CD4-positive, alpha-beta T cell treated with Interferon gamma for 1 hour (primary cell): ENCODE results near the gene APOA4.
"Not testable (repeated sequence)": the region's sequence is repeated elsewhere in the genome, so short reads cannot be mapped to it uniquely, and the experiment has no call there.

Experiments used
- DNase-seq: peaks from one replicate; pipeline ENCODE4 v3.0.0-alpha.2; 2020

Gene APOA4

DNA sequence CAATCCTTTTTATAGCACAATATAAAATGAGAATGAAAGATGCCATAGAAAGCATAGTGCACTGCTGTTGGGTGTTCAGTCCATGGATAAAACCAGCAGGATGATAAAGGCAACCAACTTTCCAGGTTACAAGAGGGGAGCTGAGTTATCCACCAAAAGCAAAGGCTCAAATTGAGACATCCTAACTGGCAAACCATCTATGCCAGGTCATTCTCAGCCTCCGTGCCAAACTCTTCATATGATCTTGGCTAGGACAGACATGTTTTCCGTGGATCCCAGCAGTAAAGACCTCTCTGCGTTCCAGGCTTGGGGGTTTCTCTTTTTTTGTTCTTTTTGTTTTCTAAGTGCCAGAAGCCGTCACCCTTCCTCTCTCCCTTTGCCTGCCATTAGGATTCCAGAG is 21.6 kb upstream of the APOA4 start:
- DNase-seq = no peak

DNA sequence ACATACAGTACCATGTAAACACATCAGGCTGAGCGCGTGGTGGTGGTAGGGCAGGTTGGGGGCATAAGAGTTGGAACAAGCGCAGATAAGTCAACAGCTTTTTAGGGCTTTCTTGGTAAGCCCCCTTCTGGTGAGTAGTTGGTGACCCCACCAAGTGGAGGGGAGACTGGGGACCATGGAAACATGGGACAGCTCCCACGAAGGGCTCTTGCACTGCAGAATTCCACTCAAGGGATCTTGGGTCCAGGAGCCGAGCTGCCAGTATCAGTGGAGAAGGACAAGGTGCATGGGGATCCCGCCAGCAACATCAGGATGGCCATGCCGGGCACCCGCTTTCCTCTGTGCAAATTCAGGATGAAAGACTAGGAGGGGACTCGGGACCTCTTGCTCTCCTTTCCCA is 20.6 kb upstream of the APOA4 start:
- no peak for DNase-seq

DNA sequence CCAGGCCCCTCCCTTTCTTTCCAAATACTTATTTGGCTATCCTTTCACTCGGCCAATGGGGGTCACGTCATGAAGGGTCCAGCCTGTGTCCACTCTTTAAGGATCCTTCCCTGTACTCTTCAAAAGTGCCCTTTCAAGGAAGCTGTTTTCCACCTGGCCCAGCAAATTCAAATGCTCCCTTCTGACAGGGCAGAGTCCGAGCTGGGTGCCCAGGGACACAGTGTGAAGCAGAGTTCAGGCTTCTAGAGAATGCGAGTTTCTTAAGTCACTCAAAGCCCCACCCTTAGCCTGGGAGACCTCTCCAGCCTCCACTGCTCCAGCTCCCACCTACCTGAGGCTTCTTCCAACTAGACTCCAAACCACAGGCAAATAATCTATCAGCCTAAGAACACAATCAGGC is 19.8 kb upstream of the APOA4 start:
- no peak for DNase-seq

DNA sequence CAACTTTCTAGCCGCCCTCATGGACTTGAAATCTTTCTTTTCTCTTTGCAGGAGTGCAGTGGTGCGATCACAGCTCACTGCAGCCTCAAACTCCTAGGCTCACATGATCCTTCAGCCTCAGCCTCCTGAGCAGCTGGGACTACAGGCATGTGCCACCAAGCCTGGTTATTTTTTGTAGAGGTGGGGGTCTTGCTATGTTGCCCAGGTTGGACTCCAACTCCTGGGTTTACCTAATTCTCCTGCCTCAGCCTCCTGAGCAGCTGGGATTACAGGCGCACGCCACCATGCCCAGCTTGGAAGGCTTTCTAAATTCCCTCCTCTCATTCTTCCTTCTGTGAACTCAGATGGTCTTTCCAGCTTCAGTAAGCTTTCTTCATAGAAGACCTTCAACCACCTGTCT is 19.0 kb upstream of the APOA4 start:
- no peak for DNase-seq

DNA sequence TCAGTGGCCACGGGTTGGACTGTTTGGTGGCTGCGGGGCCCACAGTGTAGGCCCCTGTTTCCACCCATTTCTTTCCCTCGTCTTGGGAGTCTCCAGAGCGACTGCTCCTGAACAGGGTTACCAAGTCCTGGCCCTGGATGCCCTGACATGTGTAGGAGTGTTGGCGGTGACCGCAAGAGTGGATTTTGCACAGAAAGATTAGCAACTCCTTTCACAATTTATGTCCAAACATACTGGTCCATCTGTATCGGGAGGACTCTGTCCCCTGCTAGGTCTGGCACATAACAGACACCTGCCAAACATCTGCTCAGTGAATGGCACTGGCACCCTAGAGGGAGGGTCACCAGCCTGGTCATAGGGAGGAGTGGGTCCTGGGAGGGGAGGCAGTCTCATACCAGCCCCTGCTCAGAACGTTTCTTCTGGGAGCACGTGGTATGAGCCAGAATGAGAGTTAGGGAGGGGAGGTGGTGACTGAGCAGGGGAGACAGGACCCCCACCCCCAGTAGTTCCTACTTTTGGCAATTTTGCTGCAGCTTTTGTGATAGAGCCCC is 17.7 kb upstream of the APOA4 start:
- no peak for DNase-seq

DNA sequence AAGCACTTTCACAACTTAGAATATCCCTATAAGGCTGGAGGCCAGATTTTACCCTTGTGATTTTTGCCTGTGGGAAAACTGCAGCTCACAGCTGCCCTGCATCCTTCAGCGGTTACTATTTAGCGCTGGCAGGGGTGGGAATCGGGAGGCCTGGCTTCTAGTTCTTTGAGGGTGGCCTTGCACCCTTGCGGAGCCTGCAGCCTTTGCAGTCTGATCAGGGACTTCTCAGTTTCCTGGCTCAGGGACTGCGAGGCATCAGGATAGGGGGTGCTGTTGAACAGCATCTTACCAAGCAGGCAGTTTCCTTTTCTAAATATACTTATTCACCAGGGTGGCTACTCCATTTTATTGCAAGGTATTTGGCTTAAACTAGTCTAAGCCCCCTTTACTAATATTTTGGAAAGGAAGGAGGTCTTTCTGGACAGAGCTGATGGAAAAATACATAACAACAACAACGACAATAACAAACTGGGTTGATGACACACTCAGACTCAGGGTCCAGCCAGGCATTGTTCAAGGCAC is 17.2 kb upstream of the APOA4 start:
- DNase-seq = no peak

DNA sequence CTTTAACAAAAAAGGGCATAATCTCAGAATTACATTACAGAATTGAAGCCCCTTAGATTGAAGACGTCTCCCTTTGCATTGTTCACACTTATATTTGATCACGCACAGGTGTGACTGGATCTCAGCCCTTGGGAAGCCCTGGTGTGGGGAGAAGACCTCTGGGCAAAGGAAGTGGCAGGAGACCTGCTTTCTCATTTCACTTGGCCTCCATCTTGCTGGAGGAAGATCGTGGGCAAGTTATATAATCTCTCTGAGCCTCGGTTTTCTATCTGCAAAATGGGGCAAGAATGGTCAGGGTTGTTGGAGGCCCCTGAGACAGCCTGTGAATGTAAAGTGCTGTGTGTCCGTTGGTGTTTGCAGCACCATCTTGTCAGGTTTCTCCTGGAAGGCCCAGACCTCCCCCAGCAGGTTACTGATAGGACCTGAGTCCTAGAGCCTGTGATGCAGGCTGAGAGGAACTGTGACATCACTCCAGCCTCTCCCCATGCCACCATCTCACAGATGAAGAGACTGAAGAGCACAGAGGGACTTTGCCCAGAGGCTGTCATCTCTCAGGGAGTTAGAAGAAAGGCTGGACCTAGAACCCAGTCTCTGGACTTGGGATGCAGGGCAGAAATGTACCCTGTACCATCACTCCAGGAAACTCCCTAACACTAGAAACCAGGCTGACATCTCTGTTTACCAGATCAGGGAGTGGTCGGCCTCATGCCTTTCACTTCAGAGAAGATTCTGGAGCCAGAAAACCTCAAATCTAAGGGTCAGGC is 15.4 kb upstream of the APOA4 start:
- no peak for DNase-seq

DNA sequence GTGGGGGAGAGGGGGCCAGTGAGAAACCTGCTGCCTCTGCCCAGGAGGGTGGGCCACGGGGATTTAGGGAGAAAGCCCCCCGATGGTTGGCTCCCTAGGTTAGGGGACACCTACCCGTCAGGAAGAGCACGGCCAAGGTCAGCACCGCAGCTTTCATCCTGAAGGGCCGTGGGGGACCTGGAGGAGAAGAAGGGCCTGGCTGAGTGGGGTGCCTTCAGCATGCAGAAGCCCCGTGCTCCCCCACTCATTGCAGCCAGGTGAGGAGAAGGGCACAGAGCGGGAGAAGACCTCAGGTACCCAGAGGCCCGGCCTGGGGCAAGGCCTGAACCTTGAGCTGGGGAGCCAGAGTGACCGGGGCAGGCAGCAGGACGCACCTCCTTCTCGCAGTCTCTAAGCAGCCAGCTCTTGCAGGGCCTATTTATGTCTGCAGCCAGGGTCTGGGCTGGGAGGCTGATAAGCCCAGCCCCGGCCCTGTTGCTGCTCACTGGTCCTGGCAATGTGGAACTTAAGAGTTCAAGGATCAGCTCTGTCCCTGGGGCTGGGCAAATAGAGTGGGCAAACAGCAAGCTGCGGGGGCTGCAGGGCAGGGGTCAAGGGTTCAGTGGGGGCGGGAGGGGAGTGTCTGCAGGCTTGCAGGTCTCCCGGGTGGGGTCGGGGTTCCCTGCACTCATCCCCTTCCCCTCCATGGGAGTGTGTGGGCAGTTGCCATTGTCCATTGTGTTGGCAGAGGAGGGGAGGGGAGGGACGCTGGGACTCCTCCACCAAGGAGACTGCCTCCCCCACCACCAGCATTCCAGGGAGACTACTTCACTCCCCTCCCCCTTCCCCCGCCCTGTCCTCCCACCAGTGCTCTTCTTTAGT is 14.4 kb upstream of the APOA4 start, which contains the start of gene APOA1:
TSS of gene APOA1 (minus strand) at position 392 of the 861 bp plus-strand sequence. CDS start at position 157, 235 bp downstream.
- no peak for DNase-seq

DNA sequence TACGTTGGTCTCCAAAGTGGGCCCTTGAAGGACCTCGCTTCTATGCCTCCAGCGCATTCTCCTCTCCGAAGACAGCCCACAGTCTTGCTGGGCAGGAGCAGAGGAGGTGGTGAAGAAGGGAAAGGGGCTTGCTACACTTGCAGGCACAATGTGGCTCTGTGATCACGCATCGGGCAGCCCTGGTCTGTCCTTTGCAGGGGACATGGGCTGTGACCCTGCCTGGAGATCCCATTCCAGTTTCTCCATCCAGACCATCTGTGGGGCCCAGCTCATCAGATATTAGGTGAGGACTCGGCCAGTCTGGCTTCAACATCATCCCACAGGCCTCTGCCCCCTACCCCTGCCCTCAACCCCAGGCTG is 13.5 kb upstream of the APOA4 start:
- DNase-seq = no peak

DNA sequence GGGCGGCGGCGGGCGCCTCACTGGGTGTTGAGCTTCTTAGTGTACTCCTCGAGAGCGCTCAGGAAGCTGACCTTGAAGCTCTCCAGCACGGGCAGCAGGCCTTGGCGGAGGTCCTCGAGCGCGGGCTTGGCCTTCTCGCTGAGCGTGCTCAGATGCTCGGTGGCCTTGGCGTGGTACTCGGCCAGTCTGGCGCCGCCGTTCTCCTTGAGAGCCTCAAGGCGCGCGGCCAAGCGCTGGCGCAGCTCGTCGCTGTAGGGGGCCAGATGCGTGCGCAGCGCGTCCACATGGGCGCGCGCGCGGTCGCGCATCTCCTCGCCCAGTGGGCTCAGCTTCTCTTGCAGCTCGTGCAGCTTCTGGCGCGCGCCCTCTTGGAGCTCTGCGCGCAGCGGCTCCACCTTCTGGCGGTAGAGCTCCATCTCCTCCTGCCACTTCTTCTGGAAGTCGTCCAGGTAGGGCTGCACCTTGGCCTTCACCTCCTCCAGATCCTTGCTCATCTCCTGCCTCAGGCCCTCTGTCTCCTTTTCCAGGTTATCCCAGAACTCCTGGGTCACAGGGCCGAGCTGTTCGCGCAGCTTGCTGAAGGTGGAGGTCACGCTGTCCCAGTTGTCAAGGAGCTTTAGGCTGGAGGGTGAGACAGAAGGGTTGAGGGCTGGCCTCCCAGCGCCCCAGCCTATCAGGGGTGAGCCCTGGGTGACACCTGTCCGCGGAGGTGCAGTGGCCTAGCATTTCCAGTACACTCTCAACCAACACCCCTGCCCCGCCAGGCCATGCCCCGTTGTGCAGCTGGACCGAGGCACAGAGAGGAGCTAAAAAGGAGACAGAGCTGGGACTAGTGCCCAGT is 12.9 kb upstream of the APOA4 start:
- DNase-seq = peak; percentile 85

DNA sequence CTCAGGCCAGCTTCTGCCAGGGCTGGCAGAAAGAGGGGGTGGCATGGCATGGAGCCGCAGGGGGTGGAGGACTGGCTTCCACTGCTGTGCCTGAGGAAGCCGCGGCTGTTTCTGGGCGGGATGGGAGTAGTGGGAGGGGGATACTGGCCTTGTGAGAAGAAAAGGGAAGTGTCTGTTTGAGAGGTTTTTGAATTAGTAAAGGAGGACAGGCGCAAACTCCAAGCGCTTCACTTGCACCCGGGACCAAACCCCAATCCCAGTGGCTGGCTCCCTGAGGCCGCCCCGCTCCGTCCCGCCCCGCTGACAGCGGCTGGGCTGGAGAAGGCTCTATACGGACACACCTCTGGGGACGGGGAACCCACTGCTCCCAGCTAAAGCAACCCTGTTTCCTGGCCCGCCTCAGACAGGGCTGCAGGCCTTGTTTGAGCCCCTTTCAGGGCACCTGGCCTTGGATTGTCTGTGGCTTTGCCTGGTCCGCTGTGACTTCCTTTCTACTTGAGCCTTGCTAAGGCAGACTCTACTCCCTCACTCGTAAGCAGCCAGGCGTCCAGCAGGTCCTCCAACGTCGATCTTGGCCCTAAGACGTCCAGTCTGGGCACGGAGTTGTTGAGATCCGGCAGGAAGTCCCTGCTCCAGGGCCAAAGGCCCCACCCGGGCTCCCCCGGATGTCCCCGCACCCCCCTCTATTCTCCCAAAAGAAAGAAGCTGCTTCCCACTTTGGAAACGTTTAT is 12.1 kb upstream of the APOA4 start:
- no peak for DNase-seq

DNA sequence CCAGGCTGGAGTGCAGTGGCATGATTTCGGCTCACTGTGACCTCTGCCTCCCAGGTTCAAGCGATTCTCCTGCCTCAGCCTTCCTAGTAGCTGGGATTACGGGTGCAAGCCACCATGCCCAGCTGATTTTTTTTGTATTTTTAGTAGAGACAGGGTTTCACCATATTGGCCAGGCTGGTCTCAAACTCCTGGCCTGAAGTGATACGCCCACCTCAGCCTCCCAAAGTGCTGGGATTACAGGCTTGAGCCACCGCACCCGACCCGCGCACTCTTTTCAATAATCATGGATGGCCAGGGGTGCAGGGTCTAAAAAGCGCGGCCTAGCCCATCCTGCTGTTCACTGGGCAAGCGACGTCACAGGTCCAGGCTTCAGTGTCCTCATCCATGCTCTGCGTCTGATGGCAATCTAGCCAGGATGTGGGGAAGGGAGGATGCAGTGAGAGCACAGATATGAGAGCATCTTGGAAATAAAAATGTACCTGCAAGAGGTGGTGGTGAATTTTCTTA is 11.5 kb upstream of the APOA4 start:
- DNase-seq = not testable (repeated sequence)

DNA sequence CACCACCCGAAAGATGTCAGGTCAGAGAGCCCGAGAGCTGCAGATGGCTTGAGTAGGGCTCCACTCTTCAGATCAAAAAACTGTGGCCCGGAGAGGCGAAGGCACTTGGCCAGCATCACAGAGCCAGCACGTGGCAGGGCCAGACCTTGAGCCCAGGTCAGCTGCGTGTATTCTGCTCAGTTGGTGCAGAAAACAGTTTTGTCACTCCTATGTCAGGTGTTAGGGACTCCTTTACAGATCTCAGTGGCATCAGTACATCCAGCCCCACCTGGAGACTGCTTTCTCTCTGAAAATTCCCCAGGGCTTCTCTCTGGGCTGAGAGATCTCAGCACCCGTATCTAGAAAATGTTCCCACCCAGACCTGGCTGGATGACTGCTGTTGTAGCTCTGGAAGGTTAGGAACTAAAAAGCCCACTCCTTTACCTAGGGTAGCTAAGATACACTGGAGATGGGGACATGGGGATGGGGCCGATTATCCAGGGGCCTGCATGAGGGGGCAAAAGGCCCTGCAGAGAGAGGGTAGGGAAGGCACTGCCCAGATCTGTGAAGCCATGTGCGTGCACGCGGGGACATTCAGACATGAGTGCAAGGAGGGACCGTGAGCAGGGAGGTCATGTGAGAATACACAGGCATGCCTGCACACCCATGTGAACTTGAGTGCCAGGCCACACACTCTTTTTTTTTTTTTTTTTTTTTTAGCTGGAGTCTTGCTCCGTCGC is 10.9 kb upstream of the APOA4 start:
- no peak for DNase-seq

DNA sequence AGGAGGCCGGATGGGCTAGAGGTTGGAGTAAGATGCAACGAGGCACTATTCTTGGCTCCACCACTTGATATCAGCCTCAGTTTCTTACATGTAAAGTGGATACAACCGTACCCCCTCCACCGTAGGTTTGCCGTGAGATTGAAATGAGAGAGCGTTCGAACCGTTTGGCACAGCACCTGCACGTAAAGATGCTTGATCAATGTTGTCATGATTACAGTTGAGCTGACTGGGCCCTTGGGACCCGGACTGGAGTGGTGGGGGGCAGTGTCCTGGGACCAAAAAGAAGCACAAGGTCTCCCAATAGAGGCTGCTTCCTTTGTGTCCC is 10.3 kb upstream of the APOA4 start:
- DNase-seq = no peak

DNA sequence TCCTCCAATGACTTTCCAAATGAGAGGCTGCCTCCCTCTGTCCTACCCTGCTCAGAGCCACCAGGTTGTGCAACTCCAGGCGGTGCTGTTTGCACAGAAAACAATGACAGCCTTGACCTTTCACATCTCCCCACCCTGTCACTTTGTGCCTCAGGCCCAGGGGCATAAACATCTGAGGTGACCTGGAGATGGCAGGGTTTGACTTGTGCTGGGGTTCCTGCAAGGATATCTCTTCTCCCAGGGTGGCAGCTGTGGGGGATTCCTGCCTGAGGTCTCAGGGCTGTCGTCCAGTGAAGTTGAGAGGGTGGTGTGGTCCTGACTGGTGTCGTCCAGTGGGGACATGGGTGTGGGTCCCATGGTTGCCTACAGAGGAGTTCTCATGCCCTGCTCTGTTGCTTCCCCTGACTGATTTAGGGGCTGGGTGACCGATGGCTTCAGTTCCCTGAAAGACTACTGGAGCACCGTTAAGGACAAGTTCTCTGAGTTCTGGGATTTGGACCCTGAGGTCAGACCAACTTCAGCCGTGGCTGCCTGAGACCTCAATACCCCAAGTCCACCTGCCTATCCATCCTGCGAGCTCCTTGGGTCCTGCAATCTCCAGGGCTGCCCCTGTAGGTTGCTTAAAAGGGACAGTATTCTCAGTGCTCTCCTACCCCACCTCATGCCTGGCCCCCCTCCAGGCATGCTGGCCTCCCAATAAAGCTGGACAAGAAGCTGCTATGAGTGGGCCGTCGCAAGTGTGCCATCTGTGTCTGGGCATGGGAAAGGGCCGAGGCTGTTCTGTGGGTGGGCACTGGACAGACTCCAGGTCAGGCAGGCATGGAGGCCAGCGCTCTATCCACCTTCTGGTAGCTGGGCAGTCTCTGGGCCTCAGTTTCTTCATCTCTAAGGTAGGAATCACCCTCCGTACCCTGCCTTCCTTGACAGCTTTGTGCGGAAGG is 9.5 kb upstream of the APOA4 start:
- DNase-seq = no peak

DNA sequence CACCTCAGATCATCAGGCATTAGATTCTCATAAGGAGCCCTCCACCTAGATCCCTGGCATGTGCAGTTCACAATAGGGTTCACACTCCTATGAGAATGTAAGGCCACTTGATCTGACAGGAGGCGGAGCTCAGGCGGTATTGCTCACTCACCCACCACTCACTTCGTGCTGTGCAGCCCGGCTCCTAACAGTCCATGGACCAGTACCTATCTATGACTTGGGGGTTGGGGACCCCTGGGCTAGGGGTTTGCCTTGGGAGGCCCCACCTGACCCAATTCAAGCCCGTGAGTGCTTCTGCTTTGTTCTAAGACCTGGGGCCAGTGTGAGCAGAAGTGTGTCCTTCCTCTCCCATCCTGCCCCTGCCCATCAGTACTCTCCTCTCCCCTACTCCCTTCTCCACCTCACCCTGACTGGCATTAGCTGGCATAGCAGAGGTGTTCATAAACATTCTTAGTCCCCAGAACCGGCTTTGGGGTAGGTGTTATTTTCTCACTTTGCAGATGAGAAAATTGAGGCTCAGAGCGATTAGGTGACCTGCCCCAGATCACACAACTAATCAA is 8.8 kb upstream of the APOA4 start:
- no peak for DNase-seq

DNA sequence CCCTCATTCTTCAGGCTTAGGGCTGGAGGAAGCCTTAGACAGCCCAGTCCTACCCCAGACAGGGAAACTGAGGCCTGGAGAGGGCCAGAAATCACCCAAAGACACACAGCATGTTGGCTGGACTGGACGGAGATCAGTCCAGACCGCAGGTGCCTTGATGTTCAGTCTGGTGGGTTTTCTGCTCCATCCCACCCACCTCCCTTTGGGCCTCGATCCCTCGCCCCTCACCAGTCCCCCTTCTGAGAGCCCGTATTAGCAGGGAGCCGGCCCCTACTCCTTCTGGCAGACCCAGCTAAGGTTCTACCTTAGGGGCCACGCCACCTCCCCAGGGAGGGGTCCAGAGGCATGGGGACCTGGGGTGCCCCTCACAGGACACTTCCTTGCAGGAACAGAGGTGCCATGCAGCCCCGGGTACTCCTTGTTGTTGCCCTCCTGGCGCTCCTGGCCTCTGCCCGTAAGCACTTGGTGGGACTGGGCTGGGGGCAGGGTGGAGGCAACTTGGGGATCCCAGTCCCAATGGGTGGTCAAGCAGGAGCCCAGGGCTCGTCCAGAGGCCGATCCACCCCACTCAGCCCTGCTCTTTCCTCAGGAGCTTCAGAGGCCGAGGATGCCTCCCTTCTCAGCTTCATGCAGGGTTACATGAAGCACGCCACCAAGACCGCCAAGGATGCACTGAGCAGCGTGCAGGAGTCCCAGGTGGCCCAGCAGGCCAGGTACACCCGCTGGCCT is 7.2 kb upstream of the APOA4 start:
- no peak for DNase-seq

DNA sequence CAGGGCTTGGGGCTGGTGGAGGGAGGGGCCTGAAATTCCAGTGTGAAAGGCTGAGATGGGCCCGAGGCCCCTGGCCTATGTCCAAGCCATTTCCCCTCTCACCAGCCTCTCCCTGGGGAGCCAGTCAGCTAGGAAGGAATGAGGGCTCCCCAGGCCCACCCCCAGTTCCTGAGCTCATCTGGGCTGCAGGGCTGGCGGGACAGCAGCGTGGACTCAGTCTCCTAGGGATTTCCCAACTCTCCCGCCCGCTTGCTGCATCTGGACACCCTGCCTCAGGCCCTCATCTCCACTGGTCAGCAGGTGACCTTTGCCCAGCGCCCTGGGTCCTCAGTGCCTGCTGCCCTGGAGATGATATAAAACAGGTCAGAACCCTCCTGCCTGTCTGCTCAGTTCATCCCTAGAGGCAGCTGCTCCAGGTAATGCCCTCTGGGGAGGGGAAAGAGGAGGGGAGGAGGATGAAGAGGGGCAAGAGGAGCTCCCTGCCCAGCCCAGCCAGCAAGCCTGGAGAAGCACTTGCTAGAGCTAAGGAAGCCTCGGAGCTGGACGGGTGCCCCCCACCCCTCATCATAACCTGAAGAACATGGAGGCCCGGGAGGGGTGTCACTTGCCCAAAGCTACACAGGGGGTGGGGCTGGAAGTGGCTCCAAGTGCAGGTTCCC is 6.5 kb upstream of the APOA4 start, which contains the start of gene APOC3:
TSS of gene APOC3 (plus strand) at position 383 of the 659 bp plus-strand sequence. CDS start 676 bp downstream, outside the sequence.
- DNase-seq = no peak
